Stimulated activated CD8-positive, alpha-beta memory T cell treated with anti-CD3 and anti-CD28 coated beads, Interleukin-12 subunit alpha, Interleukin-12 subunit beta, amount 100 ng/mL, for 24 hours (primary cell): ENCODE results near the gene DOCK6.
"Not testable (repeated sequence)": the region's sequence is repeated elsewhere in the genome, so short reads cannot be mapped to it uniquely, and the experiment has no call there.

ENCODE experiments used
- DNase-seq: peaks from one replicate; pipeline ENCODE4 v3.0.0-alpha.2; 2020; ENCODE audit errors: extremely low read depth

DOCK6 gene

GRCh38 chr19:11174336-11174735, 88.0 kb downstream of the DOCK6 start:
- DNase-seq, result no peak

- no peak for DNase-seq
These were observed 88.7 kb downstream of the DOCK6 start for GRCh38 chr19:11173516-11174155.

GRCh38 chr19:11172576-11172975, 89.7 kb downstream of the DOCK6 start:
- no peak for DNase-seq

- DNase-seq, result no peak
These were observed 91.2 kb downstream of the DOCK6 start for GRCh38 chr19:11171144-11171543.

GRCh38 chr19:11169896-11170678, 92.2 kb downstream of the DOCK6 start:
- no peak for DNase-seq

- DNase-seq, result no peak
These were observed 93.8 kb downstream of the DOCK6 start for GRCh38 chr19:11168568-11168967.

- no peak for DNase-seq
These were observed 95.8 kb downstream of the DOCK6 start for GRCh38 chr19:11166281-11167142.

GRCh38 chr19:11165486-11166030, 96.8 kb downstream of the DOCK6 start:
- no peak for DNase-seq

GRCh38 chr19:11164879-11165406, 97.4 kb downstream of the DOCK6 start:
- DNase-seq, result no peak

GRCh38 chr19:11164296-11164695, 98.0 kb downstream of the DOCK6 start:
- no peak for DNase-seq

- not testable (repeated sequence) for DNase-seq
These were observed 101.9 kb downstream of the DOCK6 start for GRCh38 chr19:11160440-11160768.

- DNase-seq, result no peak
These were observed 102.5 kb downstream of the DOCK6 start for GRCh38 chr19:11159598-11160439.

- peak; percentile 77 for DNase-seq
These were observed 106.8 kb downstream of the DOCK6 start, which contains the start of gene SPC24 for GRCh38 chr19:11155373-11156120. Gene SPC24, minus strand, starts transcription at chr19:11155782. Its CDS starts 6 bp downstream, at chr19:11155776.

GRCh38 chr19:11154683-11155047, 107.7 kb downstream of the DOCK6 start:
- DNase-seq, result no peak

GRCh38 chr19:11152318-11153062, 109.8 kb downstream of the DOCK6 start:
- DNase-seq, result no peak

GRCh38 chr19:11151181-11151580, 111.1 kb downstream of the DOCK6 start:
- no peak for DNase-seq
